Endometrial microvascular endothelial cells (primary cell): Measurements from ENCODE around the gene DGLUCY. TPM values are rescaled to one million over a fixed set of nuclear protein-coding genes. Genes with fewer than 3 reads are reported as not detected.

Experiments used
- in situ Hi-C: cut with HindIII; loops from 2 replicates; pipeline ENCODE4 v1.10.0; 2017; ENCODE audit warnings: low sequenced_read_pairs, low pct_unique_long_range_greater_than_20kb; ENCODE audit errors: inconsistent ontology term
- total RNA-seq: library from RNA; depleted of rRNA; stranded (reverse); fragments of >200 nt; gene quantifications from one replicate; pipeline ENCODE4 v1.2.3, GENCODE V29; 2015; ENCODE audit errors: inconsistent ontology term

DGLUCY gene
- total RNA-seq, 1 donor from 2014 or later, result 36.8 TPM

DNA sequence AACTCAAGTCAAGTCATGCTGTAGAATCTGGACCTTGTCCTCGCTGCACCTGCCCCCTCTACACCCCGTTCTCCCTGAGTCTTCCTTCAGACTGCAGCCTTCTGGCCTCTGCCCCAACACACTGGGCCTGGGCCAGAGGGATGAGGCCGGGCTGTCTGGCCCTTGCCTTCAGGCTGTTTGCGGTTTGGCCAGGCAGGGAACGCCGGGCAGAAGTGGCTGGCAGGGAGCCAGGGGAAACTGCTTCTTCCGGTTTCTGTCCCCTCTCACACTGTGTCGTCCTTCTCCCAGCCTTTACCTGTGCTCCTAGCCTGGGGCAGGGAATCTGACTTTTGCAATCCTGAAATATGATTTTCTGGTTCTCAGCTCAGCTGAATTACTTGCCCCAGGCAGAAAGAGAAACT, 13.5 kb downstream of the DGLUCY start:
- in situ Hi-C loops, result no loop called here

DNA sequence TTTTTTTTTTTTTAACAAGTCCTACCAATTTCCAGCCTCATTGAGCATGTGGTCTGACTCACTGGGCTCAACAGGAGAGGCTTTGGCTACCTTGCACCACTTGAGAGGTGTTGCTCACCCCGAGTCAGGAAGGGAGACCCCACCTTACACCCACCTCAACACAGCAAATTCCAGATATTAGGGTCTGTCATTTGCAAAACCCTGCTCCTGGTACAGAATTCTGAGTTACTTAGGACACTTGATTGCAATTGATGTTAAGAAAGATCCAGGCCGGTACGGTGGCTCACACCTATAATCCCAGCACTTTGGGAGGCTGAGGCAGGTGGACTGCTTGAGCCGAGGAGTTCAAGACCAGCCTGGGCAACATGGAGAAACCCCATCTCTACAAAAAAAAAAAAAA, 14.1 kb downstream of the DGLUCY start:
- in situ Hi-C loops, result no loop called here

DNA sequence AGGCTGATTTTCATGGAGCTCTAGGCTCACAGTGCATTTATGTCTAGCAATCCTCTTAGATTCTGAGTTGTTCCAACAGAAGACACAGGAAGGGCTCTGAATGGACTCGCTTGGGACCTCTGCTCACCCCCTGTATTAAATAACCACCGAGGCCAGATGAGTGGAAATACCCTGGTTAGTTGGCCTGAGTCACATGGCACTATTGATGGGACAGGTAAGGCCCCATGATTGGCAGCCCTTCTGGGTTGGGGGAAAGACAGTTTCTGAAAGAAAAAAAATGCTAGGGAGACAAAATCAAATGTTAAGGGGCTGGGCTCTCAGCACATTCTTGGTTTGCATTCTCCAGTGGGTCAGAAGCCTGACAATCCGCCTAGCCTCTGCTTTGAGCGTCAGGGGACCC, 14.8 kb downstream of the DGLUCY start:
- in situ Hi-C loops, result no loop called here

- in situ Hi-C loops, result no loop called here
Measured at GRCh38 chr14:91129261-91129660, 15.4 kb downstream of the DGLUCY start.

- in situ Hi-C loops, result no loop called here
Measured at GRCh38 chr14:91135039-91135438, 21.2 kb downstream of the DGLUCY start.

DNA sequence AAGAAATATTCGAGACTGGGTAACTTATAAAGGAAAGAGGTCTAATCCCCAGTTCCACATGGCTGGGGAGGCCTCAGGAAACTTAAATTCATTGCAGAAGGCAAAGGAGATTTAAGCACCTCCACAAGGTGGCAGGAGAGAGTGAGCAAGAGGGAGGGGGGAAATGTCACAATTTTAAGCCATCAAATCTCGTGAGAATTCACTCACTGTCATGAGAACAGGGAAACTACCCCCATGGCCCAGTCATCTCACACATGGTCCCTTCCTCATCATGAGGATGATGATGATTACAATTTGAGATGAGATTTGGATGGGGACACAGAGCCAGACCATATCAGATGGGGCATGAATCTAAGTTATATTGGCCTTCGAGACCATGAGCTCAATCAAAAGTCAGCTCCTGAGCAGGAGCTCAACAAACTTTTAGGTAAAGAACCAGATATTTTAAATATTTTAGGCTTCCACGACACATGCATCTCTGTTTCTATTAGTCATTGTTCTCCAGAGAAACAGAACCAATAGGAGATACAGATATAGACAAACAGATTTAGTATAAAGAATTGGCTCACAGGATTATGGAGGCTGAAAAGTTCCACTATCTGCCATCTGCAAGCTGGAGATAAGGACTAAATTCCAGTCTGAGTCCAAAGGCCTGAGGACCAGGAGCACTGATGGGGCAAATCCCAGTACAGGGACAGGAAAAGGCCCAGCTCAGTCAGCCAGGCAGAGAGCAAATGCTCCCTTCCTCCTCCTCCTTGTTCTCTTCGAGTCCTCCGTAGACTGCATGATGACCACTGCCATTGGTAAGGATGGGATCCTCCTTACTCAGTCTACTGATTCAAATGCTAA, 24.9 kb downstream of the DGLUCY start:
- in situ Hi-C loops, result no loop called here

DNA sequence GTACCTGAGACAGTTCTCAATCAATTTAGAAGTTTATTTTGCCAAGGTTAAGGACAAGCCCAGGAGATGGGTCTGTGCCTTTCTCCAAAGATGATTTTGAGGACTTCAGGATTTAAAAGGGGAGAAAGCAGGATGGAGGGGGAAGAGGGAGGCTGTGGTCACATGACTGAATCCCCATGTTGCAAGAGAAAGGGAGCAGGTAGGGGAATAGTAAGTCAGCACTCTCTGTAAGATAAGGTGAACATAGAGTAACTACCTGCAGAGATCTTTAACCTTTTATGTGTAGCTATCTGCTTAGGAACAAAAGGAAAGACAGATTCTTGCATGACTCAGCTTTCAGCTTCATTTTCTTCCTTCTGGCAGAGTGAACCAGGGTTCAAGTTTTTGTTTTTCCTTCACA, 25.9 kb downstream of the DGLUCY start:
- in situ Hi-C loops, result no loop called here

DNA sequence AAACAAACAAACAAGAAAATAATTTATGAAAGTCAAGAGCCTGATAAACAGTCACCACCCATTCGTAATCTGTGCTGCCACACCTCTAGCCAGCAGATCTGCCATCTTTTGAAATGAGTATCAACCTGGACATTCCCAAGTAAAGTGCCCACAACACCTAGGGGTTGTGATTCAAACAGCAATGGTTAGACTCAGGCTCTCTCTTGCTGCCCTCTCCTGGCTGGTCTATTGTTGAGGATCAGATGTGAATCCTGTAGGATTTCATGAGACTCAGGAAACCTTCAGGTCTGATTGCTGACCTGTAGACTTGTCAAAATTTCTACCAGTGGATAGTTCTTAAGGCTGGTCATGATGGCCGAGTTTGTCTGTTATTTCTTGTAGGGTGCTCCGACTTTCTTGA, 26.8 kb downstream of the DGLUCY start:
- in situ Hi-C loops, result no loop called here

- in situ Hi-C loops, result no loop called here
Measured at GRCh38 chr14:91142214-91142668, 28.4 kb downstream of the DGLUCY start.

- in situ Hi-C loops, result no loop called here
Measured at GRCh38 chr14:91143862-91144261, 30.0 kb downstream of the DGLUCY start.

DNA sequence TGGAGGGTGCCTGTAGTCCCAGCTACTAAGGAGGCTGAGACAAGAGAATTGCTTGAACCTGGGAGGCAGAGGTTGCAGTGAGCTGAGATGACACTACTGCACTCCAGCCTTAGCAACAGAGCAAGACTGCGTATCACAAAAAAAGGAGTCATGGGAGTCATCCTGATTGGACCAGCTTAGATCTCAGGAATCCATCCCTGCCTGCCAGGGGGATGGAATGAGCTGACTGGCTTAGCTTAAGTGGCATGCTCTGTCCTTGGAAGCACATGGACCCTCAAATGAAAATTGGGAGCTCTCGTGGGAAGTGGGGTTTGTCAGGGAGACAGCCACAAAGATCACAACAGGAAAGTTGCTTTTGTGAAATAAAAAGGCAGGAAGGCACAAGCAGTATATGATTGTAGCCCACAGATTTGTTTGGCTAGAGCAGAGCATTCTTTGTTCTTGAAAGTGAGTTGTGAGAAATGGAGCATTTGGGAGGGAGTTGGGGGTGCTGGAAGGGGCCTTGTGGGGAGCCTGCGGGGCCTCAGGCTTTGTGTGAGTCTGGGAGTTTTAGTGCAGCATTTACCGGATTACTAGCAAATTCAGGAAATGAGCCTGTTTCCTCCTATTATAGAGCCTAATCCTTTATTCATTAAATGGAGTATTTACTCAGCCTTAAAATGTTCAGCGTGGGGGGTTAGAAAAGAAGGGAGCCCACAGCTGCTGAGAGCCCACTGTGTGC, 30.7 kb downstream of the DGLUCY start:
- in situ Hi-C loops, result no loop called here

- in situ Hi-C loops, result no loop called here
Measured at GRCh38 chr14:91145391-91146160, 31.7 kb downstream of the DGLUCY start.

GRCh38 chr14:91146661-91147060, 32.8 kb downstream of the DGLUCY start:
- in situ Hi-C loops, result no loop called here

- in situ Hi-C loops, result no loop called here
Measured at GRCh38 chr14:91149462-91149861, 35.6 kb downstream of the DGLUCY start.

DNA sequence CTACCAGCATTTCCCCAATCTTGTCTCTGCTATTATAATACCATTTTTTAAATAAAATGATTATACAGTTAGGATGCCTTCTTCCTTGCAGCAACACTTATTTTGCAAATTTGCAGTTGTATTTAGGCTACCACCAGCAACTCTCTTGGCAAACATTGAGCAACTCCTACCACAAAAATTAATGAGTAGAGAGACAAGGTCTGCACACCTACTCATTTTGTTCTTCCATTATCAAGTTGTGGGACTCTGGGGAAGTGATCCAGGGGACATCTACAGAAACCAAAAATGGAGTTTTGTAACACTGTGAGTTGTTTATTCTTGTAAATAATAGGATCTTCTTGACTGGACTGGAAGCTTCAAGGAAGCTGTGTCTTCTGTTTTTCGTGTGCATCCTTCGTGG, 38.6 kb downstream of the DGLUCY start:
- in situ Hi-C loops, result loop anchor here (25.0 kb wide), 1 partner anchor 135 kb away; no protein-coding TSS in a partner anchor

- in situ Hi-C loops, result loop anchor here (25.0 kb wide), 1 partner anchor 134 kb away; no protein-coding TSS in a partner anchor
Measured at GRCh38 chr14:91153360-91153759, 39.5 kb downstream of the DGLUCY start.

DNA sequence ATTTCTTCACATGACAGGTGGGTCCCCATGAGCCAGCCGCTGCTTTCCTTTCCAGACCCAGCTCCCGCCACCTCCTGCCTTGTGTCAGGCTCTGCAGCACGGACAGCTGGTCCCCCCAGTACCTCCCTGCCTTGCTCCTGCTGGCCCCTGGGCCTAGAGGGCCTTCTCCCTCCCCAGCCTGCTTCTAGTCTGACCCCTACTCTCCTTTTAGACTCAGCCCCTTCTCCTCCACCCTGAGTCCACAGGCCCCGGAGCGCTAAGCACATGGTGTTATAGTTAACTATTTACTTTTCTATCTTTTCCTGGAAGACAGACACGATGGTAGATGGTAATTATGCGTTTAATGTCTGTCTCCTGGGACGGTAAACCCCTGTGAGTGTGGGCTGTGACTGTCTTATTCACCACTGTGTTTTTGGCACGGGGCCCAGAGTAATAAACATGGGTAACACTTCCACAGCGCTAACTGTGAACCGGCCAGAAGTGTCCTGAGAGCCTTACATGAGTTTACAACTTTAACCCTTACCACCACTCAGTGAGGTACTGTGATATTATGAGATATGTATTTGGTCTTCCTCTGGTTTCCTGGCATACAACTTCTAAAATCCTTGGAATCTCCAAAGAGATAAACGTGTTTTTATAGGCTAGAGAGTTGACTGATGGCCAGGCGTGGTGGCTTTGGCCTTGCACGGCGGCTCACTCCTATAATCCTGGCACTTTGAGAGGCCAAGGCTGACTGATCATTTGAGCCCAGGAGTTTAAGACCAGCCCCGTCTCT, 41.2 kb downstream of the DGLUCY start:
- in situ Hi-C loops, result loop anchor here (25.0 kb wide), 1 partner anchor 132 kb away; no protein-coding TSS in a partner anchor

GRCh38 chr14:91155626-91156089, 41.8 kb downstream of the DGLUCY start:
- in situ Hi-C loops, result loop anchor here (25.0 kb wide), 1 partner anchor 132 kb away; no protein-coding TSS in a partner anchor
